ENCODE results near the gene SCYGR1.
A peak's percentile ranks its signal among the peaks of the same experiment; 100 is the strongest.
"Not testable (repeated sequence)": the region's sequence is repeated elsewhere in the genome, so short reads cannot be mapped to it uniquely, and the experiment has no call there.

SCYGR1 gene

GRCh38 chr2:227377467-227378351, 10.0 kb downstream of the SCYGR1 start:
- in situ Hi-C loops (cut with MboI; ENCODE audit: low pct_unique_long_range_greater_than_20kb, low sequenced_read_pairs) = no loop called here
- DNase-seq = no peak

- DNase-seq = no peak
- in situ Hi-C loops (cut with MboI; ENCODE audit: low pct_unique_long_range_greater_than_20kb, low sequenced_read_pairs) = no loop called here
Observed at GRCh38 chr2:227376656-227377396, 10.9 kb downstream of the SCYGR1 start.

- in situ Hi-C loops (cut with MboI; ENCODE audit: low pct_unique_long_range_greater_than_20kb, low sequenced_read_pairs) = no loop called here
- peak; percentile 49 for DNase-seq
Observed at GRCh38 chr2:227374158-227374557, 13.6 kb downstream of the SCYGR1 start.

GRCh38 chr2:227373389-227373788, 14.4 kb downstream of the SCYGR1 start:
- no peak for DNase-seq
- in situ Hi-C loops (cut with MboI; ENCODE audit: low pct_unique_long_range_greater_than_20kb, low sequenced_read_pairs) = no loop called here

- peak; percentile 34 for DNase-seq
- in situ Hi-C loops (cut with MboI; ENCODE audit: low pct_unique_long_range_greater_than_20kb, low sequenced_read_pairs) = no loop called here
Observed at GRCh38 chr2:227370791-227371312, 16.9 kb downstream of the SCYGR1 start.

GRCh38 chr2:227370092-227370491, 17.7 kb downstream of the SCYGR1 start:
- in situ Hi-C loops (cut with MboI; ENCODE audit: low pct_unique_long_range_greater_than_20kb, low sequenced_read_pairs) = no loop called here
- no peak for DNase-seq

GRCh38 chr2:227368574-227368973, 19.2 kb downstream of the SCYGR1 start:
- in situ Hi-C loops (cut with MboI; ENCODE audit: low pct_unique_long_range_greater_than_20kb, low sequenced_read_pairs) = no loop called here
- no peak for DNase-seq

GRCh38 chr2:227367427-227367795, 20.3 kb downstream of the SCYGR1 start:
- in situ Hi-C loops (cut with MboI; ENCODE audit: low pct_unique_long_range_greater_than_20kb, low sequenced_read_pairs) = no loop called here
- DNase-seq = no peak

- DNase-seq = no peak
- in situ Hi-C loops (cut with MboI; ENCODE audit: low pct_unique_long_range_greater_than_20kb, low sequenced_read_pairs) = no loop called here
Observed at GRCh38 chr2:227366769-227367426, 20.9 kb downstream of the SCYGR1 start.

- in situ Hi-C loops (cut with MboI; ENCODE audit: low pct_unique_long_range_greater_than_20kb, low sequenced_read_pairs) = no loop called here
- DNase-seq = no peak
Observed at GRCh38 chr2:227365833-227366232, 21.9 kb downstream of the SCYGR1 start.

- DNase-seq; in situ Hi-C loops (cut with MboI; ENCODE audit: low pct_unique_long_range_greater_than_20kb, low sequenced_read_pairs): not testable (repeated sequence)
Observed at GRCh38 chr2:227364585-227365263, 23.0 kb downstream of the SCYGR1 start.

GRCh38 chr2:227363756-227364155, 24.0 kb downstream of the SCYGR1 start:
- in situ Hi-C loops (cut with MboI; ENCODE audit: low pct_unique_long_range_greater_than_20kb, low sequenced_read_pairs) = no loop called here
- DNase-seq = no peak

GRCh38 chr2:227360351-227360750, 27.4 kb downstream of the SCYGR1 start:
- in situ Hi-C loops (cut with MboI; ENCODE audit: low pct_unique_long_range_greater_than_20kb, low sequenced_read_pairs) = no loop called here

GRCh38 chr2:227351639-227352038, 36.1 kb downstream of the SCYGR1 start:
- DNase-seq = no peak
- in situ Hi-C loops (cut with MboI; ENCODE audit: low pct_unique_long_range_greater_than_20kb, low sequenced_read_pairs) = no loop called here

More at GRCh38 chr2:227360351-227360750, 27.4 kb downstream of the SCYGR1 start:
- no peak for DNase-seq

- DNase-seq = no peak
- in situ Hi-C loops (cut with MboI; ENCODE audit: low pct_unique_long_range_greater_than_20kb, low sequenced_read_pairs) = no loop called here
Observed at GRCh38 chr2:227349989-227350612, 37.6 kb downstream of the SCYGR1 start.

GRCh38 chr2:227348324-227348723, 39.4 kb downstream of the SCYGR1 start:
- no peak for DNase-seq
- in situ Hi-C loops (cut with MboI; ENCODE audit: low pct_unique_long_range_greater_than_20kb, low sequenced_read_pairs) = no loop called here

- in situ Hi-C loops (cut with MboI; ENCODE audit: low pct_unique_long_range_greater_than_20kb, low sequenced_read_pairs) = no loop called here
- no peak for DNase-seq
Observed at GRCh38 chr2:227347117-227347516, 40.6 kb downstream of the SCYGR1 start.

GRCh38 chr2:227344231-227344630, 43.5 kb downstream of the SCYGR1 start:
- no peak for DNase-seq
- in situ Hi-C loops (cut with MboI; ENCODE audit: low pct_unique_long_range_greater_than_20kb, low sequenced_read_pairs) = no loop called here

GRCh38 chr2:227341553-227341952, 46.2 kb downstream of the SCYGR1 start:
- in situ Hi-C loops (cut with MboI; ENCODE audit: low pct_unique_long_range_greater_than_20kb, low sequenced_read_pairs) = no loop called here

More at GRCh38 chr2:227341553-227341952, 46.2 kb downstream of the SCYGR1 start:
- DNase-seq = no peak

All from KBM-7 (cell line).